GM12878 (cell line): ENCODE results near the gene HEPACAM2. TPM values are rescaled to one million over a fixed set of nuclear protein-coding genes. Genes with fewer than 3 reads are reported as not detected.
A peak's percentile ranks its signal among the peaks of the same experiment; 100 is the strongest.

ENCODE experiments used
- ATAC-seq: fragments of 200-7000 bp; cut with Tn5 transposase; 3 replicates; pipeline ENCODE4 v1.9.1; 2020; ENCODE audit warnings: mild to moderate bottlenecking, moderate library complexity
- Bru-seq: library from RNA; stranded (reverse); fragments of 400-500 nt; gene quantifications from one replicate; lab custom pipeline; 2021; lab: Mats Ljungman, UMichigan
- BruChase-seq, 2 experiments: library from RNA; stranded (reverse); fragments of 400-500 nt; gene quantifications; one replicate each; lab custom pipeline; 2021; lab: Mats Ljungman, UMichigan
- BruUV-seq: library from RNA; stranded (reverse); fragments of 400-500 nt; replicated peaks from 2 replicates; lab custom pipeline; 2021; lab: Mats Ljungman, UMichigan
- CTCF ChIA-PET: fragments of 300-600 bp; sonication (Branson Sonifier 250); formaldehyde crosslinking; extraction: SDS; loops from one replicate; lab custom pipeline; 2021; ENCODE audit warnings: inconsistent platforms; lab: Yijun Ruan, JAX
- POLR2A ChIA-PET: fragments of 350-600 bp; formaldehyde crosslinking; extraction: SDS; loops from one replicate; lab custom pipeline; 2021; ENCODE audit warnings: inconsistent platforms; lab: Charles Lee
- RAD21 ChIA-PET: fragments of 300-600 bp; sonication (Branson Sonifier 250); formaldehyde crosslinking; loops from one replicate; lab custom pipeline; 2023; ENCODE audit warnings: antibody characterized with exemption; ENCODE audit not compliant: unreplicated experiment; lab: Charles Lee
- SMC1A ChIA-PET: fragments of 300-600 bp; sonication (Branson Sonifier 250); formaldehyde crosslinking; loops from one replicate; lab custom pipeline; 2023; ENCODE audit not compliant: unreplicated experiment, uncharacterized antibody; lab: Charles Lee
- DNase-seq: peaks from one replicate; pipeline ENCODE4 v3.0.0-alpha.2; 2011; ENCODE audit warnings: low read depth, low spot score
- FAIRE-seq: peaks from 3 replicates; lab custom pipeline; 2011; peaks lifted over from hg19 to GRCh38; lab: Jason Lieb, UNC
- H2AFZ ChIP-seq: 2 replicates; pipeline ENCODE4 v1.6.0; 2011; ENCODE audit warnings: low read depth, low read length, control low read depth; ENCODE audit not compliant: control insufficient read depth
- H3K27ac ChIP-seq: 2 replicates; pipeline ENCODE4 v1.5.1; 2011; ENCODE audit warnings: control low read depth; ENCODE audit not compliant: control insufficient read depth, insufficient read depth
- H3K27me3 ChIP-seq, 2 experiments: replicated peaks in 1 of 2; 2 replicates each; pipeline versions ENCODE4 v1.6.0 to v1.6.1; 2011; ENCODE audit warnings: low read length in 1 of 2; ENCODE audit not compliant: control insufficient read depth in 2 of 2, insufficient read depth in 2 of 2
- H3K36me3 ChIP-seq, 2 experiments: 2 replicates each; pipeline ENCODE4 v1.5.1; 2011; ENCODE audit warnings: low read length in 1 of 2; ENCODE audit not compliant: control insufficient read depth in 2 of 2, insufficient read depth in 2 of 2
- H3K4me1 ChIP-seq: 2 replicates; pipeline ENCODE4 v1.6.1; 2011; ENCODE audit warnings: mild to moderate bottlenecking, low read length, moderate library complexity, mixed read lengths; ENCODE audit not compliant: control insufficient read depth, insufficient read depth
- H3K4me2 ChIP-seq: 2 replicates; pipeline ENCODE4 v1.6.0; 2011; ENCODE audit warnings: control low read depth; ENCODE audit not compliant: control insufficient read depth, insufficient read depth
- H3K4me3 ChIP-seq: fragments of 200-600 bp; sonication (generic); 2 replicates; pipeline ENCODE4 v1.5.1; 2016
- H3K79me2 ChIP-seq: 2 replicates; pipeline ENCODE4 v1.6.0; 2011; ENCODE audit warnings: low read length; ENCODE audit not compliant: control insufficient read depth, insufficient read depth
- H3K9ac ChIP-seq: 2 replicates; pipeline ENCODE4 v1.8.0; 2011; ENCODE audit warnings: low read length, control low read depth, mixed read lengths; ENCODE audit not compliant: control insufficient read depth, insufficient read depth
- H3K9me3 ChIP-seq: replicated peaks from 3 replicates; pipeline ENCODE4 v1.5.1; 2011; ENCODE audit warnings: mild to moderate bottlenecking, low read length; ENCODE audit not compliant: control insufficient read depth, insufficient read depth
- H4K20me1 ChIP-seq: 2 replicates; pipeline ENCODE4 v1.6.0; 2011; ENCODE audit not compliant: control insufficient read depth, insufficient read depth
- BACH1 ChIP-seq: fragments of 450-650 bp; IDR thresholded peaks from 2 replicates; pipeline ENCODE4 v1.6.1; 2017; ENCODE audit warnings: mild to moderate bottlenecking, borderline replicate concordance
- CHD1 ChIP-seq: IDR thresholded peaks from 2 replicates; pipeline ENCODE4 v1.6.1; 2012; ENCODE audit warnings: low read depth, low read length, improper control_type of control experiment
- CREM ChIP-seq: IDR thresholded peaks from 2 replicates; pipeline ENCODE4 v1.6.1; 2014; ENCODE audit warnings: antibody characterized with exemption, low read depth
- IKZF1 ChIP-seq: fragments of 450-650 bp; conservative IDR thresholded peaks from 2 replicates; pipeline ENCODE4 v1.6.1; 2017; ENCODE audit warnings: antibody characterized with exemption, mild to moderate bottlenecking
- NFXL1 ChIP-seq: fragments of 450-650 bp; IDR thresholded peaks from 2 replicates; pipeline ENCODE4 v1.6.1; 2017; ENCODE audit warnings: antibody characterized with exemption, mild to moderate bottlenecking, borderline replicate concordance
- NFYA ChIP-seq: IDR thresholded peaks from 2 replicates; pipeline ENCODE4 v1.6.1; 2011; ENCODE audit warnings: low read depth, mild to moderate bottlenecking, low read length, improper control_type of control experiment, borderline replicate concordance
- NKRF ChIP-seq: fragments of 450-650 bp; conservative IDR thresholded peaks from 2 replicates; pipeline ENCODE4 v1.6.1; 2017; ENCODE audit warnings: mild to moderate bottlenecking, moderate library complexity
- POU2F2 ChIP-seq: IDR thresholded peaks from 3 replicates; pipeline ENCODE4 v1.6.1; 2011; ENCODE audit warnings: low read depth, mild to moderate bottlenecking, low read length, borderline replicate concordance
- SUPT20H ChIP-seq: IDR thresholded peaks from 2 replicates; pipeline ENCODE4 v1.6.1; 2011; ENCODE audit warnings: low read depth, mild to moderate bottlenecking, low read length, moderate library complexity, borderline replicate concordance; ENCODE audit not compliant: control insufficient read depth
- USF2 ChIP-seq: IDR thresholded peaks from 2 replicates; pipeline ENCODE4 v1.6.1; 2011; ENCODE audit warnings: low read depth, low read length, improper control_type of control experiment, borderline replicate concordance
- ZNF384 ChIP-seq: IDR thresholded peaks from 2 replicates; pipeline ENCODE4 v1.6.1; 2012; ENCODE audit warnings: low read depth, mild to moderate bottlenecking, low read length, improper control_type of control experiment, borderline replicate concordance
- WGBS: methylation state at CpG from one replicate; pipeline ENCODE4 v1.1.6; 2016; ENCODE audit warnings: low lambda C conversion rate; ENCODE audit not compliant: insufficient replicate concordance, insufficient coverage; ENCODE audit errors: missing lambda C conversion rate; 5-methylcytosine and 5-hydroxymethylcytosine counted together
- in situ Hi-C: fragments of 300-500 bp; cut with MboI; formaldehyde crosslinking; loops from 9 replicates; pipeline ENCODE4 v1.14.3; 2018; ENCODE audit warnings: mixed read lengths
- intact Hi-C: fragments of 100-400 bp; cut with micrococcal nuclease; formaldehyde crosslinking; loops from one replicate; pipeline ENCODE4 v1.14.2; 2022; ENCODE audit not compliant: unreplicated experiment
- long read RNA-seq, 2 experiments: library from polyadenylated mRNA; unstranded; transcript quantifications; one replicate each; pipeline ENCODE4 v2.0.0, GENCODE V29; 2019 to 2020
- polyA minus RNA-seq, 3 experiments: library from RNA; depleted of rRNA, polyadenylated mRNA; stranded (reverse); fragments of >200 nt; gene quantifications; 2 replicates each; pipeline ENCODE4 v1.2.3, GENCODE V29; 2011
- polyA plus RNA-seq, 11 experiments: library from polyadenylated mRNA; depleted of rRNA in 4 of 11; unstranded in 6 of 11; stranded (reverse) in 5 of 11; fragments of >200 nt; fragmentation: Nextera tagmentation in 4 of 11; fragmentation: Illumina TruSeq in 1 of 11; extraction: Ambion mirVana in 4 of 11; extraction: Trizol in 1 of 11; gene quantifications; 1 replicate in 1 of 11; 2 replicates in 10 of 11; pipeline versions ENCODE4 v1.2.1 to v1.2.3, GENCODE V29; 2011 to 2016; ENCODE audit warnings: inconsistent platforms in 2 of 11, missing spikeins in 2 of 11, low read depth in 1 of 11
- total RNA-seq, 4 experiments: library from RNA; depleted of rRNA in 3 of 4; stranded (reverse); fragments of >200 nt in 3 of 4; fragmentation: Illumina TruSeq in 1 of 4; extraction: Trizol in 1 of 4; gene quantifications; 2 replicates each; pipeline versions ENCODE4 v1.2.1 to v1.2.3, GENCODE V29; 2013 to 2021
- TF ChIP-seq, protein P1 (sequence below): fragments of 450-650 bp; IDR thresholded peaks from 2 replicates; pipeline ENCODE4 v1.6.1; 2018; ENCODE audit warnings: borderline replicate concordance, mild to moderate bottlenecking; ENCODE audit not compliant: partially characterized antibody

HEPACAM2 gene
- not detected in 2 replicates for total RNA-seq (2013; cell fraction: nucleolus; rRNA removed)
- not detected in 2 replicates for total RNA-seq (2014; rRNA removed)
- not detected in 2 replicates for total RNA-seq (2014; rRNA removed; fragmentation: Illumina TruSeq; extraction: Trizol)
- total RNA-seq (2021) = not detected in 2 replicates
- polyA plus RNA-seq (2011; ENCODE audit: low read depth) = not detected
- polyA plus RNA-seq (2011; rRNA removed) = 0.58 and 0.82 TPM in 2 replicates
- polyA plus RNA-seq (2011; cell fraction: cytosol; rRNA removed) = 0.48 and 0.51 TPM in 2 replicates
- 0.51 and 0.69 TPM in 2 replicates for polyA plus RNA-seq (2011; cell fraction: nucleus; rRNA removed)
- not detected in 2 replicates for polyA plus RNA-seq (2012)
- polyA plus RNA-seq (2014; fragmentation: Illumina TruSeq; extraction: Trizol) = 0.13 TPM in 1 of 2 replicates, not detected in the other
- under 1 TPM in 1 of 2 experiments, not detected in 1; 0.04 TPM for polyA plus RNA-seq (2014; fragmentation: Nextera tagmentation; extraction: Ambion mirVana)
- 0.10 TPM in 1 of 2 replicates, not detected in the other for polyA plus RNA-seq (2014; rRNA removed)
- polyA plus RNA-seq (2016; fragmentation: Nextera tagmentation; extraction: Ambion mirVana) = not detected
- polyA minus RNA-seq (2011; rRNA and poly(A)+ RNA removed) = 0.46 and 0.80 TPM in 2 replicates
- polyA minus RNA-seq (2011; cell fraction: cytosol; rRNA and poly(A)+ RNA removed) = not detected in 2 replicates
- polyA minus RNA-seq (2011; cell fraction: nucleus; rRNA and poly(A)+ RNA removed) = 0.48 and 0.60 TPM in 2 replicates
- percentile 14 among the genes with signal in this experiment for Bru-seq, nascent RNA
- BruChase-seq, experiment 1, labeled RNA remaining after a 6-hour chase = percentile 17 among the genes with signal in this experiment
- percentile 5 among the genes with signal in this experiment for BruChase-seq, experiment 2, labeled RNA remaining after a 2-hour chase
- long read RNA-seq, experiment 1 = 0 reads
- long read RNA-seq, experiment 2, partial matches to known transcripts = 0 of 1 reads
- long read RNA-seq, experiment 2, other reads (novel, unspliced or antisense) = 0 of 1 reads

DNA sequence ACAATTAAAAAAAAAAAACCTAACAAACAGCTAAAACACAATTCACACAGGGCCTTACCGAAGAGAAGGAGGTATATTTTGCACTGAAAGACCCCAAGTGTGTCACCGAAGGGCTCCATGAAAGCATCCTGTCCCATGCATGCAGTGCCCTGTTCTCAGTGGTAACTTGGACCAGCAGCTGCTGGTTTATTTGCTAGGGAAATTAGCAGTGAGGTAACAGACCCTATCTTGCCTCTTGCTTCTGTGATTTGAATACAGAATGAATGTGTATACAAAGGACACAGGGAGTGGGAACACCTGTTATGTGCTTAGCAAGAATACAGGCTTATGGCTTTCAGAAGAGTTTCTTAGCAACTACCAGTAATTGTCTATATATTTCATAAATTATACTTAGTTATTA, at the start of gene HEPACAM2:
HEPACAM2 (minus strand) TSS at position 160 of the 400 bp plus-strand sequence.
- no peak within 1 kb of the TSS for H3K27ac ChIP-seq
- ATAC-seq = peak; percentile 54; the same call in 2 of the 3 replicates
- no peaks in the 10 kb centered on the region for H3K4me1 ChIP-seq
- no peak for FAIRE-seq
- H3K36me3 ChIP-seq = no peaks in the 10 kb centered on the region
- H3K9ac ChIP-seq = no peak within 1 kb of the TSS
- H3K27me3 ChIP-seq = no peaks in the 10 kb centered on the region; a peak in 1 of 4 replicates
- no peak for DNase-seq
- in situ Hi-C loops = loop anchor here (10.0 kb wide), 1 partner anchor 632 kb away; the partner anchor contains the start of gene FAM133B
- intact Hi-C loops = loop anchor here (5.0 kb wide), 1 partner anchor 49 kb away; no protein-coding TSS in a partner anchor
- H3K9me3 ChIP-seq = no peaks in the 10 kb centered on the region
- no peak within 1 kb of the TSS for H3K4me2 ChIP-seq
- 14% methylated on average over 2 of the region's 2 CpGs for WGBS
- POLR2A ChIA-PET = no interaction called here
- no TSS peak for BruUV-seq
- H4K20me1 ChIP-seq = no peaks in the 10 kb centered on the region
- no peak within 1 kb of the TSS for H3K4me3 ChIP-seq
- H2AFZ ChIP-seq = no peak within 1 kb of the TSS
- SMC1A ChIA-PET = interaction anchor here (0.8 to 5.9 kb wide), 6 partner anchors 14 to 170 kb away, joined by 3 to 41 read pairs (median 4); partner anchors contain the start of gene SAMD9L
- RAD21 ChIA-PET = interaction anchor here (6.0 kb wide), 1 partner anchor 133 kb away, joined by 39 read pairs; no protein-coding TSS in a partner anchor
- no peaks in the 10 kb centered on the region for H3K79me2 ChIP-seq
- CTCF ChIA-PET = interaction anchor here (0.7 to 6.2 kb wide), 6 partner anchors 15 to 170 kb away, joined by 3 to 70 read pairs (median 8); no protein-coding TSS in a partner anchor
- TF ChIP-seq CHD1 (no peak), NFXL1 (no peak), IKZF1 (no peak), POU2F2 (no peak), ZNF384 (no peak), NKRF (no peak), CREM (no peak), NFYA (no peak), BACH1 (no peak), SUPT20H (no peak), USF2 (no peak)
- TF ChIP-seq, protein P1, sequence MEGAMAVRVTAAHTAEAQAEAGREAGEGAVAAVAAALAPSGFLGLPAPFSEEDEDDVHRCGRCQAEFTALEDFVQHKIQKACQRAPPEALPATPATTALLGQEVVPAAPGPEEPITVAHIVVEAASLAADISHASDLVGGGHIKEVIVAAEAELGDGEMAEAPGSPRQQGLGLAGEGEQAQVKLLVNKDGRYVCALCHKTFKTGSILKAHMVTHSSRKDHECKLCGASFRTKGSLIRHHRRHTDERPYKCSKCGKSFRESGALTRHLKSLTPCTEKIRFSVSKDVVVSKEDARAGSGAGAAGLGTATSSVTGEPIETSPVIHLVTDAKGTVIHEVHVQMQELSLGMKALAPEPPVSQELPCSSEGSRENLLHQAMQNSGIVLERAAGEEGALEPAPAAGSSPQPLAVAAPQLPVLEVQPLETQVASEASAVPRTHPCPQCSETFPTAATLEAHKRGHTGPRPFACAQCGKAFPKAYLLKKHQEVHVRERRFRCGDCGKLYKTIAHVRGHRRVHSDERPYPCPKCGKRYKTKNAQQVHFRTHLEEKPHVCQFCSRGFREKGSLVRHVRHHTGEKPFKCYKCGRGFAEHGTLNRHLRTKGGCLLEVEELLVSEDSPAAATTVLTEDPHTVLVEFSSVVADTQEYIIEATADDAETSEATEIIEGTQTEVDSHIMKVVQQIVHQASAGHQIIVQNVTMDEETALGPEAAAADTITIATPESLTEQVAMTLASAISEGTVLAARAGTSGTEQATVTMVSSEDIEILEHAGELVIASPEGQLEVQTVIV = no peak
